MG63 (cell line): ENCODE data around the gene ASIC1. TPM values are rescaled to one million over a fixed set of nuclear protein-coding genes. Genes with fewer than 3 reads are reported as not detected.

Source experiments
- DNase-seq: peaks from one replicate; pipeline ENCODE4 v3.0.0-alpha.2; 2020
- H3K27me3 ChIP-seq: fragments of 250-450 bp; sonication (Bioruptor Pico); 2 replicates; pipeline ENCODE4 v1.5.1; 2020; ENCODE audit warnings: mild to moderate bottlenecking, moderate library complexity
- H3K36me3 ChIP-seq: fragments of 250-450 bp; sonication (Bioruptor Pico); 2 replicates; pipeline ENCODE4 v1.5.1; 2020; ENCODE audit warnings: mild to moderate bottlenecking, moderate library complexity
- H3K4me3 ChIP-seq: fragments of 250-450 bp; sonication (Bioruptor Pico); 2 replicates; pipeline ENCODE4 v1.5.1; 2020; ENCODE audit warnings: mild to moderate bottlenecking, moderate library complexity
- H3K9me3 ChIP-seq: fragments of 250-450 bp; sonication (Bioruptor Pico); 2 replicates; pipeline ENCODE4 v1.5.1; 2020; ENCODE audit warnings: mild to moderate bottlenecking, moderate library complexity
- total RNA-seq: library from RNA; depleted of rRNA; stranded (reverse); fragments of >200 nt; shearing (Covaris generic); gene quantifications from 2 replicates; pipeline ENCODE4 v1.2.3, GENCODE V29; 2014; ENCODE audit warnings: low replicate concordance

The ASIC1 gene
- total RNA-seq, 1 experiment from 2014 or later = 1.5 TPM

DNA sequence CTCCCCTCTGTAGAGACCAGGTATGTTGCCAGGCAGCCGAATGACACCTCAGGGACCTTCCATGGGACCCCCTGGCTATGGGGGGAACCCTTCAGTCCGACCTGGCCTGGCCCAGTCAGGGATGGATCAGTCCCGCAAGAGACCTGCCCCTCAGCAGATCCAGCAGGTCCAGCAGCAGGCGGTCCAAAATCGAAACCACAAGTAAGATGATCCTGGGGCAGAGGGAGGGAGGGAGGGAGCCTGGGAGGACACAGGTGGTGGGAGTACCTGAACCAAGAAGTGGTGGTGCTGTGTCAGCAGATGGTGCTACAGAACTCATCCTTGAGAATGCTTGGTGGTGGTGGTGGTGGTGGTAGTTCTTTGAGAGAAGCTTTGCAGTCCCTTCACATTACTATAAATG lies 28.8 kb downstream of the ASIC1 start:
- peaks cover 44% of the 10 kb centered on the region for H3K36me3 ChIP-seq
- no peaks in the 10 kb centered on the region for H3K9me3 ChIP-seq
- no peaks in the 10 kb centered on the region for H3K27me3 ChIP-seq
- no peak for DNase-seq
- H3K4me3 ChIP-seq = peak overlapping the region; percentile 71

DNA sequence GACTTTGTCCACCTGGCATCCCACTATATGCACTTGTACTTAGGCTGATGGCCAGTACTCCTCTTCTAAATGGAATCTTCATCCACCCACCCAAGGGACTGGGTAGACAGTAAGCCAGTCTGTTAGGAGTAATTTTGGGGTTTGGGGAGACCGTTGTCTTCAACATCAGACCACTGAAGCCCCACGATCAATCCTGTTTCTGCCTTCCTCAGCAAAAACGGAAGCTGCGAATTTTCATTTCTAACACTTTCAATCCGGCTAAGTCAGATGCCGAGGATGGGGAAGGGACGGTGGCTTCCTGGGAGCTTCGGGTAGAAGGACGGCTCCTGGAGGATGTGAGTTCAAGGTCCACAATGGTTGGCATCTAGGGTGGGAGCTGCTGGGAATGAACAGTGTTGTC lies 29.8 kb downstream of the ASIC1 start:
- no peak for DNase-seq
- peaks cover 54% of the 10 kb centered on the region for H3K36me3 ChIP-seq

GRCh38 chr12:50087995-50088394 lies 30.6 kb downstream of the ASIC1 start:
- no peak for DNase-seq
- no peak overlapping the region for H3K4me3 ChIP-seq
- no peaks in the 10 kb centered on the region for H3K27me3 ChIP-seq
- no peaks in the 10 kb centered on the region for H3K9me3 ChIP-seq
- H3K36me3 ChIP-seq = peaks cover 62% of the 10 kb centered on the region

More for the DNA sequence above, 29.8 kb downstream of the ASIC1 start:
- no peaks in the 10 kb centered on the region for H3K9me3 ChIP-seq
- no peaks in the 10 kb centered on the region for H3K27me3 ChIP-seq
- H3K4me3 ChIP-seq = no peak overlapping the region

- H3K36me3 ChIP-seq = peaks cover 67% of the 10 kb centered on the region
- H3K9me3 ChIP-seq = no peaks in the 10 kb centered on the region
- peak; percentile 29 for DNase-seq
- no peak overlapping the region for H3K4me3 ChIP-seq
- no peaks in the 10 kb centered on the region for H3K27me3 ChIP-seq
Observed at GRCh38 chr12:50088577-50089335, 31.4 kb downstream of the ASIC1 start.

GRCh38 chr12:50089730-50090129 lies 32.3 kb downstream of the ASIC1 start:
- no peak for DNase-seq
- Histone ChIP-seq H3K27me3 (no peaks in the 10 kb centered on the region), H3K4me3 (no peak overlapping the region), H3K9me3 (no peaks in the 10 kb centered on the region), H3K36me3 (peaks cover 77% of the 10 kb centered on the region)

GRCh38 chr12:50090391-50090790 lies 33.0 kb downstream of the ASIC1 start:
- H3K4me3 ChIP-seq = no peak overlapping the region
- peaks cover 83% of the 10 kb centered on the region for H3K36me3 ChIP-seq
- DNase-seq = no peak
- H3K27me3 ChIP-seq = no peaks in the 10 kb centered on the region
- H3K9me3 ChIP-seq = no peaks in the 10 kb centered on the region

- H3K9me3 ChIP-seq = no peaks in the 10 kb centered on the region
- no peak overlapping the region for H3K4me3 ChIP-seq
- no peak for DNase-seq
- H3K27me3 ChIP-seq = no peaks in the 10 kb centered on the region
- H3K36me3 ChIP-seq = peaks cover 69% of the 10 kb centered on the region
Observed at GRCh38 chr12:50097952-50098351, 40.6 kb downstream of the ASIC1 start.

GRCh38 chr12:50099302-50100008 lies 42.1 kb downstream of the ASIC1 start:
- Histone ChIP-seq H3K9me3 (no peaks in the 10 kb centered on the region), H3K36me3 (peaks cover 57% of the 10 kb centered on the region), H3K4me3 (no peak overlapping the region), H3K27me3 (no peaks in the 10 kb centered on the region)
- DNase-seq = peak; percentile 38

DNA sequence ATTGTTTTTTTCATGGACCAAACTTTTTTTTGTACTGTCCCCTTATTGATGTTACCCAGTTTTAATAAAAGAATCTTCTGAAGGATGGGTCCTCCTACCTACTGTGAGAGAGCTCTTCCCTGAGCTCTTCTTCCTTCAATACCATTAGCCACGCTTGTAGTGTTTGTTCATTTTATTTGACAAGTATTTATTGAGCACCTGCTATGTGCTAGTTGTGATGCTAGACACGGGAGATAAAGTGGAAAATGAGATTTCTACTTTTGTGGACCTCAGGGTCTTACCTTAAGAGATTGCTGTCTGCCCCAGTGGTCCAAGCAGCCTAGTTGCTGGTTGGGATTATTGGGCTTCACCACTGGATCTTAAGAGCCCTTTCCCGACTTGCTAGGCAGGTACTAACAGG lies 43.2 kb downstream of the ASIC1 start:
- Histone ChIP-seq H3K4me3 (no peak overlapping the region), H3K27me3 (no peaks in the 10 kb centered on the region), H3K36me3 (peaks cover 46% of the 10 kb centered on the region), H3K9me3 (no peaks in the 10 kb centered on the region)
- no peak for DNase-seq

DNA sequence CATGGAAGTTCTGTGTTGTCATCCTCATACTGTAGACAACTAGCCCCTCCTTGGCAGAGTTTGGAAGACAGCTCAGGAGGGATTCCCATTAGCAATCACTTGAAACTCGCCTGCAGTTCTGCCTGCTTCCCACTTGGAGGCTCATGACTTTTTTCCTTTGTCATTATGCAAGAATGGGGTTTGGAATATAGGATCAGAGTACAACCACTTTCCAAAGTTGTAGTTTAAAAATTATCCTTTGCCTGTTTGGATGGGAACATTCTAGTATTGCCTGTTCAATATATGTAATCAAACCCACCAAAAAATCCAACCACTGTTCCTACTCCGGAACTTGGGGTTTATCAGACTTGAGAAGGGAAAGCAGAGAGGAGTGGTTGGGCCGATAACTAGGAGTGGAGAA lies 44.3 kb downstream of the ASIC1 start:
- Histone ChIP-seq H3K9me3 (no peaks in the 10 kb centered on the region), H3K27me3 (no peaks in the 10 kb centered on the region), H3K4me3 (no peak overlapping the region), H3K36me3 (peaks cover 35% of the 10 kb centered on the region)
- peak; percentile 19 for DNase-seq

DNA sequence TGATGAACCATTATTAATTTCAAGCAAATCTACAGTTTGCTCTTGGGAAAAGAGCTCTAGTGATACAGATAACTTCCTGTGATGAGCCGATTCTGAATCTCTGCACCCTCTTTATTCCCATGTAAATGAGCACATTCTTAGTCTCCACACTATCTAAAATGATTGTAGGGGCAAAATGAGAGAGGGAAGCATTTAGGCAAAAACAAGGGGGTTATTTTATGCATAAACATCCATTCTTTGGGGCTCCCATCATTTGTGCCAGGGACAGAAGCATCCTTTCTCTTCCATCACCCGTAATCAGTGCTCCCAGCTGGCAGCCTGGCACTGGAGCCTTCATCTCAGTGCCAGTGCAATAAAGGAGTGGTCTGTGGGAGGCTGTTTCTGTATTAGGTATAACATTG lies 44.7 kb downstream of the ASIC1 start:
- Histone ChIP-seq H3K4me3 (no peak overlapping the region), H3K36me3 (peaks cover 30% of the 10 kb centered on the region), H3K27me3 (no peaks in the 10 kb centered on the region), H3K9me3 (no peaks in the 10 kb centered on the region)
- no peak for DNase-seq

GRCh38 chr12:50102646-50103309 lies 45.4 kb downstream of the ASIC1 start:
- Histone ChIP-seq H3K36me3 (peaks cover 27% of the 10 kb centered on the region), H3K27me3 (no peaks in the 10 kb centered on the region), H3K4me3 (no peak overlapping the region), H3K9me3 (no peaks in the 10 kb centered on the region)
- no peak for DNase-seq

- H3K27me3 ChIP-seq = no peaks in the 10 kb centered on the region
- H3K9me3 ChIP-seq = no peaks in the 10 kb centered on the region
- peaks cover 21% of the 10 kb centered on the region for H3K36me3 ChIP-seq
- H3K4me3 ChIP-seq = no peak overlapping the region
- no peak for DNase-seq
Observed at GRCh38 chr12:50103351-50103750, 46.0 kb downstream of the ASIC1 start.

GRCh38 chr12:50103767-50104321 lies 46.4 kb downstream of the ASIC1 start, which contains the start of gene GPD1:
Gene GPD1 (plus strand): TSS chr12:50104008. CDS start chr12:50104051, 43 bp downstream.
- Histone ChIP-seq H3K9me3 (no peaks in the 10 kb centered on the region), H3K4me3 (no peak within 1 kb of the TSS), H3K27me3 (no peaks in the 10 kb centered on the region), H3K36me3 (peaks cover 16% of the 10 kb centered on the region)
- DNase-seq = peak; percentile 17

DNA sequence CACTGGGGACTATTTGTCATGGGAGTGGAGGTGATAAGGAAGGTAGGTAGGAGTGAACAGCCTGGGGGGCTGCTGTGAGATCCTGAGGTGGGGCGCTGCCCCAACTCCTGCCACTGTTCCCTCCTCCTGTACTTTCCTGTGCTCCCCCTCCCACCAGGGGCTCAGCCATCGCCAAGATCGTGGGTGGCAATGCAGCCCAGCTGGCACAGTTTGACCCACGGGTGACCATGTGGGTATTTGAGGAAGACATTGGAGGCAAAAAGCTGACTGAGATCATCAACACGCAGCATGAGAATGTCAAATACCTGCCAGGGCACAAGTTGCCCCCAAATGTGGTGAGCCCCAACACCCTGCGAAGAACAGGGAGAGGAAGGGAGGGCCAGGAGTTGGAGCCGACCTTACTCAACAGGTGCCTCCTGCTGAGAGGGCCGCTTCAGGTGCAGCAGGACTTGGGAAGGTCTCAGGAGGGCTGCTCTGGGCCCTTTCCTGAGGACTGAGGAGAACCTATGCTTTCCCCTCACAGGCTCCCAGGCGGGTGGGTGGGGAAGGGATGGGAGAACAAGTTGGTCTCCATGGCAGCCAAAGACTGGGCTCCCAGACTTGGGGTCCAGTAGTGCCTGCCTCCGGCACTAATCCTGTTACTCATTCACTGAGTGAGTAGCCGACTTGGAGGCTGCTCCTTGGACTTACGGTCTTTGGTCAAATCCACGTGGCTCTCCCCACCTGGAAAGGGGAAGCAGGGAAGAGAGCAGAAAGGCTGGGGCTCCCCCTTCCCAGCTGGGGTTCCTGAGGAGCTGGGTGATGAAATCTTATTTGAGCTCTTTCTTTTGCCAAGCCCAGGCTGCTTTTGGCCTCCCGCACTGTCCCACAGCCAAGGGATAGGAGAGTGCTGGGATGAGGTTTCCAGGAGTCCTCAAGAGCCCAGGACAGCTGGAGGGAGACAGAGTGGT lies 47.3 kb downstream of the ASIC1 start:
- H3K9me3 ChIP-seq = no peaks in the 10 kb centered on the region
- H3K27me3 ChIP-seq = no peaks in the 10 kb centered on the region
- peaks cover 8% of the 10 kb centered on the region for H3K36me3 ChIP-seq
- no peak overlapping the region for H3K4me3 ChIP-seq
- DNase-seq = no peak

GRCh38 chr12:50105913-50106450 lies 48.6 kb downstream of the ASIC1 start:
- H3K4me3 ChIP-seq = no peak overlapping the region
- H3K27me3 ChIP-seq = no peaks in the 10 kb centered on the region
- no peak for DNase-seq
- peaks cover 5% of the 10 kb centered on the region for H3K36me3 ChIP-seq
- no peaks in the 10 kb centered on the region for H3K9me3 ChIP-seq
